H1 (cell line): Measurements from ENCODE around the gene GINS2. TPM values are rescaled to one million over a fixed set of nuclear protein-coding genes. Genes with fewer than 3 reads are reported as not detected.

Experiments used
- EZH2 ChIP-seq: fragments of 200-600 bp; sonication (generic); IDR thresholded peaks from 2 replicates; pipeline ENCODE4 v1.7.1; 2012; ENCODE audit warnings: low read depth, mild to moderate bottlenecking, moderate library complexity, low read length, inconsistent platforms; ENCODE audit not compliant: severe bottlenecking
- GTF2F1 ChIP-seq: IDR thresholded peaks from 2 replicates; pipeline ENCODE4 v1.6.1; 2012; ENCODE audit warnings: low read depth, low read length, improper control_type of control experiment, borderline replicate concordance
- polyA plus RNA-seq, 7 experiments: library from polyadenylated mRNA; depleted of rRNA in 3 of 7; stranded (reverse) in 5 of 7; unstranded in 2 of 7; fragments of >200 nt in 5 of 7; fragments of 200-250 nt in 2 of 7; gene quantifications; 1 replicate in 5 of 7; 2 replicates in 1 of 7; 4 replicates in 1 of 7; pipeline versions ENCODE4 v1.2.1 to v1.2.3, GENCODE V29; 2011 to 2013; ENCODE audit warnings: missing spikeins in 2 of 7, mixed read lengths in 2 of 7
- total RNA-seq: library from RNA; stranded (reverse); fragmentation: NEBNext Ultra II Directional; extraction: Animal tissue kit (Norgen Biotek cat#: 25700); gene quantifications from 2 replicates; pipeline ENCODE4 v1.2.1, GENCODE V29; 2021
- TF ChIP-seq, protein P1 (sequence below): IDR thresholded peaks from 2 replicates; pipeline ENCODE4 v1.6.1; 2011; ENCODE audit warnings: low read length, improper control_type of control experiment

Gene GINS2
- total and polyA plus RNA-seq, 2 of the 8 experiments (the other 6 are each of a cell fraction or from before 2014, with no cell fraction given): 29.4 to 59.1 TPM

DNA sequence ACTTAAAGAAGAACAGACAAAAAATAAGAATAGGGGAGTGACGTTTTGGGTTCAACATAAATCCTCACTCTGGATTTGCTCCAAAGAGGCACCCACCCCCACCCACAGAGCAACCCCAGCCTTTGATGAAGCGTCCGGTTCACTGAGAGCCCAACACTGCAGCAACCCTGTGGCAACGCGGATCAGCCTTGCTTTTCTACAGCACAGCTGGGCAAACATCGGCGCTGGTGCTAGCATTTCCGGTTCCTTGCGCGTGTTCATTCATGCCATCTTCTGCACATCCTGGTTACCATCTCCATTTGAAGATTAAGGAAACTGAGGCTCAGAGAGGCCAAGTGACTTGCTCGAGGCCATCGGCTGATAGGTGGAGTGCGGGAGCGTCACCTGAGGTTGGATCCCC lies 8.7 kb upstream of the GINS2 start (continued):
- TF ChIP-seq GTF2F1 (no peak), EZH2 (no peak)
- TF ChIP-seq, protein P1, sequence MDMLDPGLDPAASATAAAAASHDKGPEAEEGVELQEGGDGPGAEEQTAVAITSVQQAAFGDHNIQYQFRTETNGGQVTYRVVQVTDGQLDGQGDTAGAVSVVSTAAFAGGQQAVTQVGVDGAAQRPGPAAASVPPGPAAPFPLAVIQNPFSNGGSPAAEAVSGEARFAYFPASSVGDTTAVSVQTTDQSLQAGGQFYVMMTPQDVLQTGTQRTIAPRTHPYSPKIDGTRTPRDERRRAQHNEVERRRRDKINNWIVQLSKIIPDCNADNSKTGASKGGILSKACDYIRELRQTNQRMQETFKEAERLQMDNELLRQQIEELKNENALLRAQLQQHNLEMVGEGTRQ: no peak
